Measurements from ENCODE around the gene HABP4.

GRCh38 chr9:96505316-96505991 is 55.5 kb downstream of the HABP4 start:
- no peak for TF ChIP-seq CTCF (IDR thresholded peaks at IDR 0.05; ENCODE audit: insufficient read depth, low read length)
- no peak for TF ChIP-seq GABPA (IDR thresholded peaks at IDR 0.05; ENCODE audit: low read depth)
- TF ChIP-seq REST (IDR thresholded peaks at IDR 0.05; ENCODE audit: insufficient replicate concordance, low read depth) = no peak
- TF ChIP-seq POLR2AphosphoS5 (IDR thresholded peaks at IDR 0.05; ENCODE audit: low read depth) = no peak
- TF ChIP-seq SPI1 (IDR thresholded peaks at IDR 0.05; ENCODE audit: borderline replicate concordance, low read depth) = no peak
